Measurements from ENCODE around the gene XDH.

The XDH gene

GRCh38 chr2:31426096-31426495, 11.6 kb upstream of the XDH start:
- Histone ChIP-seq H3K4me1 (no peaks in the 10 kb centered on the region), H3K27ac (no peak overlapping the region), H3K9me3 (peaks cover 0 to under 1% (median 0%) of the 10 kb centered on the region in 3 donors), H3K27me3 (no peaks in the 10 kb centered on the region), H3K36me3 (no peaks in the 10 kb centered on the region), H3K4me3 (no peak overlapping the region)
- TF ChIP-seq, protein P1, sequence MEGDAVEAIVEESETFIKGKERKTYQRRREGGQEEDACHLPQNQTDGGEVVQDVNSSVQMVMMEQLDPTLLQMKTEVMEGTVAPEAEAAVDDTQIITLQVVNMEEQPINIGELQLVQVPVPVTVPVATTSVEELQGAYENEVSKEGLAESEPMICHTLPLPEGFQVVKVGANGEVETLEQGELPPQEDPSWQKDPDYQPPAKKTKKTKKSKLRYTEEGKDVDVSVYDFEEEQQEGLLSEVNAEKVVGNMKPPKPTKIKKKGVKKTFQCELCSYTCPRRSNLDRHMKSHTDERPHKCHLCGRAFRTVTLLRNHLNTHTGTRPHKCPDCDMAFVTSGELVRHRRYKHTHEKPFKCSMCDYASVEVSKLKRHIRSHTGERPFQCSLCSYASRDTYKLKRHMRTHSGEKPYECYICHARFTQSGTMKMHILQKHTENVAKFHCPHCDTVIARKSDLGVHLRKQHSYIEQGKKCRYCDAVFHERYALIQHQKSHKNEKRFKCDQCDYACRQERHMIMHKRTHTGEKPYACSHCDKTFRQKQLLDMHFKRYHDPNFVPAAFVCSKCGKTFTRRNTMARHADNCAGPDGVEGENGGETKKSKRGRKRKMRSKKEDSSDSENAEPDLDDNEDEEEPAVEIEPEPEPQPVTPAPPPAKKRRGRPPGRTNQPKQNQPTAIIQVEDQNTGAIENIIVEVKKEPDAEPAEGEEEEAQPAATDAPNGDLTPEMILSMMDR (IDR thresholded peaks at IDR 0.05): no peak
- intact Hi-C loops (cut with DNase I; ENCODE audit: low total_unique reads): no loop called here
- DNase-seq: no peak

- intact Hi-C loops (cut with DNase I; ENCODE audit: low total_unique reads): no loop called here
- DNase-seq: no peak
- no peaks in the 10 kb centered on the region for H3K4me1 ChIP-seq
Measured at GRCh38 chr2:31421634-31422033, 7.1 kb upstream of the XDH start.

GRCh38 chr2:31420936-31421335, 6.4 kb upstream of the XDH start:
- Histone ChIP-seq H3K27ac (no peak overlapping the region), H3K4me1 (no peaks in the 10 kb centered on the region), H3K4me3 (no peak overlapping the region), H3K36me3 (no peaks in the 10 kb centered on the region), H3K27me3 (no peaks in the 10 kb centered on the region), H3K9me3 (peaks cover 0 to 18% (median 15%) of the 10 kb centered on the region in 3 donors)
- intact Hi-C loops (cut with DNase I; ENCODE audit: low total_unique reads): no loop called here
- TF ChIP-seq, protein P1 (IDR thresholded peaks at IDR 0.05): no peak
- DNase-seq: no peak

More at GRCh38 chr2:31421634-31422033, 7.1 kb upstream of the XDH start:
- no peak overlapping the region for H3K4me3 ChIP-seq
- TF ChIP-seq, protein P1 (IDR thresholded peaks at IDR 0.05): no peak
- no peak overlapping the region for H3K27ac ChIP-seq
- H3K36me3 ChIP-seq: no peaks in the 10 kb centered on the region
- no peaks in the 10 kb centered on the region for H3K27me3 ChIP-seq
- peaks cover 0 to 18% (median 15%) of the 10 kb centered on the region in 3 donors for H3K9me3 ChIP-seq

GRCh38 chr2:31419386-31419785, 4.8 kb upstream of the XDH start:
- TF ChIP-seq, protein P1 (IDR thresholded peaks at IDR 0.05): no peak
- H3K27ac ChIP-seq: no peak overlapping the region
- intact Hi-C loops (cut with DNase I; ENCODE audit: low total_unique reads): no loop called here
- no peaks in the 10 kb centered on the region for H3K36me3 ChIP-seq
- H3K27me3 ChIP-seq: no peaks in the 10 kb centered on the region
- no peak overlapping the region for H3K4me3 ChIP-seq
- peaks cover 0 to 18% (median 15%) of the 10 kb centered on the region in 3 donors for H3K9me3 ChIP-seq
- H3K4me1 ChIP-seq: no peaks in the 10 kb centered on the region
- no peak for DNase-seq

DNA sequence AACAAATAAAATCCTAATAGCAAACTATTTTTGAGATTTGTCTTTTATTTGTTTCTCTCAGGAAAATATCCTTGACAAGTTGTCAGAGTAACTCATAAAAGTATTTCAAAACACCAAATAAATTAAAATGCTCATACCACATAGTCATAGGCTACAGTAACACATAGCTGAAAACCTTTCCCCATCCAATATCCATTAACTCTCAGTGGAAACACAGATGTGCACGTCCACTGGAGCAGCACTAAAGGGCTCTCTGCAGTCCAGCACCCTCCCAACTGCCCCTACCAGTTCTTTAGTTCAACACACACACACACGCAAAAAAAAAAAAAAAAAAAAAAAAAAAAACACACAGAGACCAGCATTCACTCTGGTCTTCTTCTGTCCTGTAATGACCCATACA, 879 bp upstream of the XDH start:
- TF ChIP-seq, protein P1 (IDR thresholded peaks at IDR 0.05): no peak
- no peak for DNase-seq
- Histone ChIP-seq H3K4me1 (no peaks in the 10 kb centered on the region), H3K9me3 (peaks cover 0 to 15% (median 12%) of the 10 kb centered on the region in 3 donors), H3K27ac (no peak overlapping the region), H3K4me3 (no peak overlapping the region), H3K36me3 (no peaks in the 10 kb centered on the region), H3K27me3 (no peaks in the 10 kb centered on the region)
- intact Hi-C loops (cut with DNase I; ENCODE audit: low total_unique reads): no loop called here

Measured in tibial artery (tissue), 4 donors.